Measurements from ENCODE around the gene PSMD1.

- TF ChIP-seq POLR2AphosphoS5 (IDR thresholded peaks at IDR 0.05) (peak; percentile 51 to 89), POLR2A (IDR thresholded peaks at IDR 0.05; ENCODE audit: low read depth) (no peak), CTCF (IDR thresholded peaks at IDR 0.05) (no peak)
Measured at GRCh38 chr2:231212329-231212845, 155.7 kb downstream of the PSMD1 start.

All from esophagus muscularis mucosa (tissue), 3 donors.